Measurements from ENCODE around the gene ADAM12.

Gene ADAM12

GRCh38 chr10:126432507-126432906 lies 44.2 kb upstream of the ADAM12 start:
- no peak overlapping the region for H3K4me3 ChIP-seq (ENCODE audit: low read depth, low read length)

DNA sequence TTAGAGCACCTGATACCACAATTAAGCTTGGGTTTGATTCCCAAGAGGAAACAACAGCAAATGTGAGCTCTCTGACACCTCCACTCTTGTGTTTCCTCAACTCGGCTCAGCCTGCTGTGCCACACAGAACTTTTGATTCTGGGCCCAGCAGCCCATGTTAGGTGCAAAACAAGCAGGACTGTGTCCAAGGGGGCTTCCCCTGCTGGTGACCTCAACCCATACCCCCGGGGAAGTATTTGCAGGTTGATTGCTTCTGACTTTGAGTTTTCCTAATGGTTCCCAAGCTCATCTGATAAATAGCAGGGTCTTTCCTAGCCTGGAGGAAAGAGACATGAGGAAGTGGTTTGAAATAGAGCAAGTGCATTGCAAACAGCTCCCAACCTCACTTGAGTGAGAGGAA lies 43.5 kb upstream of the ADAM12 start:
- H3K27ac ChIP-seq (ENCODE audit: extremely low read depth, low read depth, low read length): no peak overlapping the region
- no peaks in the 10 kb centered on the region for H3K36me3 ChIP-seq (ENCODE audit: control insufficient read depth in 2 of 2, insufficient read depth in 1 of 2, low read length in 2 of 2)
- TF ChIP-seq SP2 (tag by site-specific recombination; IDR thresholded peaks at IDR 0.05): no peak
- no peak for TF ChIP-seq ZNF571 (tag by site-specific recombination; IDR thresholded peaks at IDR 0.05)
- no peak for TF ChIP-seq ZNF398 (tag by site-specific recombination; IDR thresholded peaks at IDR 0.05)
- TF ChIP-seq ZNF292 (tag by site-specific recombination; IDR thresholded peaks at IDR 0.05; ENCODE audit: borderline replicate concordance, low read depth): no peak
- TF ChIP-seq ZNF777 (tag by site-specific recombination; IDR thresholded peaks at IDR 0.05; ENCODE audit: borderline replicate concordance): no peak
- no peak for TF ChIP-seq ZNF521 (tag by site-specific recombination; IDR thresholded peaks at IDR 0.05)
- TF ChIP-seq SCRT2 (tag by site-specific recombination; IDR thresholded peaks at IDR 0.05): no peak
- TF ChIP-seq ZNF792 (tag by site-specific recombination; IDR thresholded peaks at IDR 0.05): no peak
- TF ChIP-seq ZNF366 (tag by site-specific recombination; conservative IDR thresholded peaks at IDR 0.05): no peak
- POLR2A ChIA-PET: no interaction called here
- no peaks in the 10 kb centered on the region for H3K4me1 ChIP-seq (ENCODE audit: control insufficient read depth, insufficient read depth, low read length)
- no peak overlapping the region for H3K4me3 ChIP-seq (ENCODE audit: low read depth, low read length)
- H3K9me3 ChIP-seq (ENCODE audit: control insufficient read depth, insufficient read depth, low read depth, low read length): no peaks in the 10 kb centered on the region
- CTCF ChIA-PET: no interaction called here

More at GRCh38 chr10:126432507-126432906, 44.2 kb upstream of the ADAM12 start:
- ChIA-PET POLR2A (no interaction called here), CTCF (no interaction called here)
- Histone ChIP-seq H3K27ac (ENCODE audit: extremely low read depth, low read depth, low read length) (no peak overlapping the region), H3K36me3 (ENCODE audit: control insufficient read depth in 2 of 2, insufficient read depth in 1 of 2, low read length in 2 of 2) (no peaks in the 10 kb centered on the region), H3K9me3 (ENCODE audit: control insufficient read depth, insufficient read depth, low read depth, low read length) (no peaks in the 10 kb centered on the region), H3K4me1 (ENCODE audit: control insufficient read depth, insufficient read depth, low read length) (no peaks in the 10 kb centered on the region)
- TF ChIP-seq, protein P1, sequence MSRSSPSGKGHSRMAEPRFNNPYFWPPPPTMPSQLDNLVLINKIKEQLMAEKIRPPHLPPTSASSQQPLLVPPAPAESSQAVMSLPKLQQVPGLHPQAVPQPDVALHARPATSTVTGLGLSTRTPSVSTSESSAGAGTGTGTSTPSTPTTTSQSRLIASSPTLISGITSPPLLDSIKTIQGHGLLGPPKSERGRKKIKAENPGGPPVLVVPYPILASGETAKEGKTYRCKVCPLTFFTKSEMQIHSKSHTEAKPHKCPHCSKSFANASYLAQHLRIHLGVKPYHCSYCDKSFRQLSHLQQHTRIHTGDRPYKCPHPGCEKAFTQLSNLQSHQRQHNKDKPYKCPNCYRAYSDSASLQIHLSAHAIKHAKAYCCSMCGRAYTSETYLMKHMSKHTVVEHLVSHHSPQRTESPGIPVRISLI (tag by site-specific recombination; IDR thresholded peaks at IDR 0.05): no peak
- TF ChIP-seq ZNF555 (tag by site-specific recombination; conservative IDR thresholded peaks at IDR 0.05) (no peak), ZBTB1 (tag by site-specific recombination; IDR thresholded peaks at IDR 0.05) (no peak), ZNF19 (tag by site-specific recombination; IDR thresholded peaks at IDR 0.05; ENCODE audit: low read depth) (no peak)

- H3K4me1 ChIP-seq (ENCODE audit: control insufficient read depth, insufficient read depth, low read length): no peaks in the 10 kb centered on the region
- ChIA-PET CTCF (no interaction called here), POLR2A (no interaction called here)
- no peak overlapping the region for H3K4me3 ChIP-seq (ENCODE audit: low read depth, low read length)
- no peak overlapping the region for H3K27ac ChIP-seq (ENCODE audit: extremely low read depth, low read depth, low read length)
- no peaks in the 10 kb centered on the region for H3K9me3 ChIP-seq (ENCODE audit: control insufficient read depth, insufficient read depth, low read depth, low read length)
- no peaks in the 10 kb centered on the region for H3K36me3 ChIP-seq (ENCODE audit: control insufficient read depth in 2 of 2, insufficient read depth in 1 of 2, low read length in 2 of 2)
- no peak for TF ChIP-seq ZBTB7A (tag by site-specific recombination; IDR thresholded peaks at IDR 0.05; ENCODE audit: low read depth)
- TF ChIP-seq ZNF138 (tag by site-specific recombination; IDR thresholded peaks at IDR 0.05; ENCODE audit: borderline replicate concordance): no peak
- TF ChIP-seq RBAK (tag by site-specific recombination; IDR thresholded peaks at IDR 0.05): no peak
- TF ChIP-seq, protein P2, sequence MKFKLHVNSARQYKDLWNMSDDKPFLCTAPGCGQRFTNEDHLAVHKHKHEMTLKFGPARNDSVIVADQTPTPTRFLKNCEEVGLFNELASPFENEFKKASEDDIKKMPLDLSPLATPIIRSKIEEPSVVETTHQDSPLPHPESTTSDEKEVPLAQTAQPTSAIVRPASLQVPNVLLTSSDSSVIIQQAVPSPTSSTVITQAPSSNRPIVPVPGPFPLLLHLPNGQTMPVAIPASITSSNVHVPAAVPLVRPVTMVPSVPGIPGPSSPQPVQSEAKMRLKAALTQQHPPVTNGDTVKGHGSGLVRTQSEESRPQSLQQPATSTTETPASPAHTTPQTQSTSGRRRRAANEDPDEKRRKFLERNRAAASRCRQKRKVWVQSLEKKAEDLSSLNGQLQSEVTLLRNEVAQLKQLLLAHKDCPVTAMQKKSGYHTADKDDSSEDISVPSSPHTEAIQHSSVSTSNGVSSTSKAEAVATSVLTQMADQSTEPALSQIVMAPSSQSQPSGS (tag by site-specific recombination; IDR thresholded peaks at IDR 0.05; ENCODE audit: low read depth): no peak
- TF ChIP-seq ZNF335 (tag by site-specific recombination; conservative IDR thresholded peaks at IDR 0.05): no peak
- no peak for TF ChIP-seq ZNF341 (tag by site-specific recombination; IDR thresholded peaks at IDR 0.05; ENCODE audit: low read depth)
- no peak for TF ChIP-seq ZNF580 (tag by site-specific recombination; IDR thresholded peaks at IDR 0.05)
- no peak for TF ChIP-seq ZNF585B (tag by site-specific recombination; IDR thresholded peaks at IDR 0.05)
- no peak for TF ChIP-seq ZNF664 (tag by site-specific recombination; IDR thresholded peaks at IDR 0.05)
- TF ChIP-seq, protein P3, sequence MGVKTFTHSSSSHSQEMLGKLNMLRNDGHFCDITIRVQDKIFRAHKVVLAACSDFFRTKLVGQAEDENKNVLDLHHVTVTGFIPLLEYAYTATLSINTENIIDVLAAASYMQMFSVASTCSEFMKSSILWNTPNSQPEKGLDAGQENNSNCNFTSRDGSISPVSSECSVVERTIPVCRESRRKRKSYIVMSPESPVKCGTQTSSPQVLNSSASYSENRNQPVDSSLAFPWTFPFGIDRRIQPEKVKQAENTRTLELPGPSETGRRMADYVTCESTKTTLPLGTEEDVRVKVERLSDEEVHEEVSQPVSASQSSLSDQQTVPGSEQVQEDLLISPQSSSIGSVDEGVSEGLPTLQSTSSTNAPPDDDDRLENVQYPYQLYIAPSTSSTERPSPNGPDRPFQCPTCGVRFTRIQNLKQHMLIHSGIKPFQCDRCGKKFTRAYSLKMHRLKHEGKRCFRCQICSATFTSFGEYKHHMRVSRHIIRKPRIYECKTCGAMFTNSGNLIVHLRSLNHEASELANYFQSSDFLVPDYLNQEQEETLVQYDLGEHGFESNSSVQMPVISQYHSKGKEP (tag by site-specific recombination; IDR thresholded peaks at IDR 0.05): no peak
- TF ChIP-seq GLI4 (tag by site-specific recombination; IDR thresholded peaks at IDR 0.05): no peak
- no peak for TF ChIP-seq SETDB1 (IDR thresholded peaks at IDR 0.05; ENCODE audit: insufficient read length, low read length)
- no peak for TF ChIP-seq ZNF354C (tag by site-specific recombination; IDR thresholded peaks at IDR 0.05; ENCODE audit: borderline replicate concordance, low read depth)
- no peak for TF ChIP-seq SP3 (tag by site-specific recombination; IDR thresholded peaks at IDR 0.05)
- TF ChIP-seq HOXD13 (CRISPR knock-in tag; IDR thresholded peaks at IDR 0.05; ENCODE audit: borderline replicate concordance): no peak
- no peak for TF ChIP-seq KLF16 (tag by site-specific recombination; IDR thresholded peaks at IDR 0.05)
Measured at GRCh38 chr10:126430512-126430911, 42.2 kb upstream of the ADAM12 start.
